Ecto neural progenitor cell (in vitro differentiated cells): ENCODE results near the gene TSPOAP1.
A peak's percentile ranks its signal among the peaks of the same experiment; 100 is the strongest.
"Not testable (repeated sequence)": the region's sequence is repeated elsewhere in the genome, so short reads cannot be mapped to it uniquely, and the experiment has no call there.

Source experiments
- DNase-seq: peaks from one replicate; pipeline ENCODE4 v3.0.0-alpha.2; 2018; ENCODE audit warnings: low spot score

The TSPOAP1 gene

DNA sequence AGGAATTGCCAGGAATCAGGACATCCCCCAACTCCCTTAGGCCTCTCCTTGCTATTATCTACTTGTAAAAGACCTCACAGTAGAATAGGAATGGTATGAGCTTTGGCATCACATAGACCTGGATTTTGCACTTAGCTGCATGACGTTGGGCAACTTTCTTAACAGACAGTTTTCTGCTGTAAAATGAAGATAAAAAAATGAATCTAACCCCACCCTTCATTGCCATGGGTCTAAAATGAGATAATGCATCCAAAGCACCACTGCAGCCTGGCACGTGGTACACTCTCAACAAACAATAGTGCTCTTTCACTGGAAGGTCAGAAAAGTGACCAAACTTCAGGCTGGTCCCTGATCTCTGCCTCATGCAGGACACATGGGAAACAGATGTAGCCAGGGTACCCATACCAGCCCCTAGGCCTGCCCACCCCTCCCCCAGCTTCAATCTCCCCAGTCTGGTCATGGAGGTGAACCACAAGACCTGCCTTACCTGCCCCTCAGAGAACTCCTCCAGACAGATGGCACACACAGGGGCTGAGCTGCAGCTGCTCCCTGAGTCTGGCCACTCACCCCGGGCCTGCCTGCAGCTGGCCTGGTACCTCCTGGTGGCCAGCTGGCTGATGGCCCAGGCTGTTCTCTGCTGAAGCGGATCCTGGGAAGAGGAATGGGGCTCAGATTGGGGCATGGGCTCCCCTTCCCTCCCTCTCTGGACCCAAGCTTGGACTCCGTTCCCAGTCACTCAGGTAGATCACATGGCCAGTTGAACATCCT is 31.9 kb upstream of the TSPOAP1 start:
- no peak for DNase-seq

DNA sequence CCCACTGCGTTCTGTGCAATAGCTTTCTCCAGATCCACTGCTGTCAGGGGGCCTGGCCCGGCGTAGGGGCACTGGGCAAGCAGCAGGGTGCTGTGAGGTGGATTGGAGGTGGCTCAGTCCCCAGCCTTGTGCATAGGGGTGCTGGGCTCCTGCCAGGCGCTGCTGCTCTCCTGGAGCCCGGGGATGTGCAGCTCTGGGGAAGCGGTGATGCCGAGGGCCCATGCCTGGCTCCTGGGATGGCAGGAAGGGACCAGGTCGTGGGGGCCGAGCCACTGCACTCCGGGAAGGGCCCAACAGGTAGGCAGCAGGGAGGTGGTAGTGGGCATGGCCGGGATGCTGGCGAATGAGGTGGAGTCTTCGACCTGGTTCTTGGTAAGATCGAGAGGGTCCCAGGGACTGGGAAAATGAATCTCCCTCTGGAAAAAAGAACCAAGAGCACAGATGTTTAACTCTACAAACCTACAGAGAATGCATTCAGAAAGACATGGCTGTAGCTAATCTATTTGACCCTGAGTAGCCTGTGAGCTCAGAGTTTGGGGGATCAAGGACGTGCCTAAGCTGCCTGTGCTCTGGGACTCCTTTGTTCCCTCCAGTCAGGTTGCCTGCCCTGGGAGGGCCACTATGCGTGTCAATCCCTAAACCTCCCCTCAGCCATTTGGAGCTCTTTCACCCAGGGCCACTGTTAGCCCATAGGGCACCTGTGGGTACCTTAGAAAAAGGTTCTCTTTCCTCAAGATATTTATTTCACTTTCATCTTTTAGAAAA is 30.0 kb upstream of the TSPOAP1 start:
- DNase-seq: no peak

DNA sequence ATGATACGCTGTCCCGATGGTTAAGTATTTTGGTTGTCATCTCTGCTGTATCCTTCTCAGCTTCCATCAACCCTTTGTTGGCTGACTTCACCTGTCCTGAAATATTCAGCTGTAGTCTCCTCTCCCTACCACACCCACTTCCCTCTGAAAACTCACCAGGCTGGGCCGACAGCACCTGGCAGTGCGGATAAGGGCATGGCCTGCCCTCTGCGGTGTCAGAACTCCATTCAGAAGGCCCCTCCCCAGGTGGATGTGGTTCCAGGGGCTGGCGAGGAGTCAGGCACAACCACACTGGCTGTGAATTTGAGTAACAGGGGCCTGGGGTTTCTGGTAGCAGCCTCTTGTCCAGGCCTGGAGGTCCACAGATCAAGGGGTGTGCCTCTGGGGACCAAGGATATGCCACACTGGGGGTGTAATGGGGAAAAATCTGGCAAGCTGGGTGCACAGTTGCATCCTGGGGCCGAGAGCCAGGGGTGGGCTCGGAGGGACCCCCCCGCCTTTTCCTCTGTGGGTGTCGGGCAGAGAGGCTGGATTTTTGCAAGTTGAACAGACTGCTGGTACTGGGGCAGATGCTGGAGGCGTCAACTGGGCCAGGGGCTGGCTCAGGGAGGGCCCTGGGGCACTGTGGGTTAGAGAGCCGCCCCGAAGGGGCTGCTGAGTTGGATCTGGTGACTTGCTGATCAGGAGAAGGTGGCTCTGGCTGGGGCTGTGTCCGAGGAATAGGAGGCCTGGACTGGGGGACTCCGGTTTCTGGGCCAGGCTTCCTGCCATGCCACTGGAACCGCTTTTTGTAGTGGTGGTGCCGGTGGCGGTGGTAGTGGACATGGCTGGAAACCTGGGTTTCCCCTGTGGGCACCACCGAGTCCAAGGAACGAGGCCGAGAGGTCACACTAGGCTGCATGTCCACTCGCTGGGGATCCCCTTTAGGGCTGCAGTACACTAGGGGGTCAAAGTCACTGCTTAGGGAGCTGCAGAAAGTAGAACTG is 29.0 kb upstream of the TSPOAP1 start:
- no peak for DNase-seq

GRCh38 chr17:58356231-58356630 is 27.6 kb upstream of the TSPOAP1 start:
- no peak for DNase-seq

DNA sequence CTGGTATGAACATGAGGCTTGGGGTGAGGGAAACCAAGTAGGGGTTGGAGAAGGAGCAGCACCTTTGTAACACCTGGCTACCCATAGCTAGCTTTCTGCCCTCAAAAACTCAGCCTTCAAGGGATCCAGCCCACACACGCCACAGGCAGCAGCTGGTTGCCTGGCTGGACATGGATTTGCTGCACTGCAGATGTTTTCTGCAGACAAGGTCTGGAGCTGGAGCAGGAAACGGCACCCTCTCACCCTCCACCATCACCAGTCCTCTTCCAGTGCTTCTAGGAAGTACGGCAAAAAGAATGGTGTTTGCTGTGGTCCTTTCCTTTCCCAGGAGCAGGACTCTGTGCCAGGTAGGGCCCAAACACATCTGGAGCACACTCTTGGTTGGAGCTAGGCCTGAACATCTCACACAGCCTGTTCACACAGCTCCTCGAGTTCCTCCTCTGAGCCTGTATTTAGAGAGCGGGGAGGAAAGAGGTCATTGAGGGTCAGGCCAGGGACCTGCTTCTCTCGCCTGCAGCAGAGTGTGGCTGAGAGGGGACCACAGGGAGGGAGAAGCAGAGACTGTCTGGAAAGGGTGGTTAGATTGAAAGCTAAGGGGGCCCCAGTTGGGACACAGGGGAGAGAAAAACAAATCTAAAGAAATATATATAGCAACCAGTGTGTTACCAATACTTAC is 26.1 kb upstream of the TSPOAP1 start:
- DNase-seq: no peak

GRCh38 chr17:58353389-58353825 is 24.8 kb upstream of the TSPOAP1 start:
- no peak for DNase-seq

GRCh38 chr17:58352596-58353388 is 24.2 kb upstream of the TSPOAP1 start:
- DNase-seq: no peak

DNA sequence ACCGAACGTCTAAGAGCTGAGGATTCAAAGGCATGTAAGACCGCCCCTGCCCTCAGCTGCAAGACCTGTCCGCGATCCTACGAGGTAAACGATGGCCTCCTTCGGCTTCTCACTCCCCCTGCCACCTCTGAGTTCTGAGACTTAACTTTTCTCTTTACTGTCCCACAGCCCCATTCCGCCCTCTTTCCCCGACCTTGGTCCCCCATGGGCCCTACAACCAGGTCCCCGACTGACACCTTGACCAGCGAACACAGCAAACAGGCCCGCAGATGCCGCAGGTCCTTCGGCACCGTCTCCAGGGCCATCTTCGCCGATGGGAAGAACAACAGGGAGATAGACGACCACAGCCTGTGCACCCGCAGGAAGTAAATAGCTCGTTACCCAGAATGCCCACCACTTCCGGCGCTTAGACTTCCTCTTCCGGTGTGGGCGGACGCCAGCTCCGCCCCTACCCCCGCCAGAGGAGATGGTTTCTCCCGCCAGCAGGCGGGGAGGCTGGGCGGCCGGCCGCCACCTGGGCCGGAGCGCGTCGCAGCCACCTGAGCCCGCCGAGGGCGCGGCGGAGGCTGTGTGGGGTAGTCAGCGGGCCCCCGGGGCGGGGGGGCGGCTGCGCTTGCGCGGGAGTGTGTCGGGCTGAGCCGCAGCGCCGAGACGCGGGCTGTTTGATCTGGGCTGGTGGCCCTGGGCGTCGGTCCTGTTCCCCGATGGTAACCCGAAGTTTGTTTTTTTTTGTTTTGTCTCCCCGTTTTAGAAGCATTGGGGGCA is 23.4 kb upstream of the TSPOAP1 start, which contains the start of gene SUPT4H1:
SUPT4H1 (minus strand) TSS at position 371 of the 765 bp plus-strand sequence; CDS start at position 305, 66 bp downstream.
- peak; percentile 97 for DNase-seq

- no peak for DNase-seq
Measured at GRCh38 chr17:58351182-58351581, 22.6 kb upstream of the TSPOAP1 start.

DNA sequence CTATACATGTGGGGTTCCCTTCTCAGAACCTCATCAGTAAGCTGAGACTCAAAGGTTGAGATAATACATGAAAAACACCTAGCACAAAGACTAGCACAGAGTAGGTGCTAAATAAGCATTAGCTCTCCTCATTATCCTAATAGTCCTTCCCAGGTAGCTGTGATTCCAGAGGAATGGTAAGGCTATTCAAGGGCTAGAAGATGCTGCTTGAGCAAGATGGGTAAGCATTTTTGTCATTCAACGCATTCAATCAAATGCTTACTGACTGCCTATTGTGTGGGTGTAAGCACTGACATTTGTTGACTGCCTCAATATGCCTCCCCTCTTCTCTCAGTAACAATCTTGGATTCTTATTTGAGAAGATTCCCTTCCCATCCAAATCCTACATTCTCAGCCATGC is 19.4 kb upstream of the TSPOAP1 start:
- DNase-seq: no peak

- DNase-seq: no peak
Measured at GRCh38 chr17:58345500-58345899, 16.9 kb upstream of the TSPOAP1 start.

- DNase-seq: no peak
Measured at GRCh38 chr17:58344791-58345157, 16.2 kb upstream of the TSPOAP1 start.

DNA sequence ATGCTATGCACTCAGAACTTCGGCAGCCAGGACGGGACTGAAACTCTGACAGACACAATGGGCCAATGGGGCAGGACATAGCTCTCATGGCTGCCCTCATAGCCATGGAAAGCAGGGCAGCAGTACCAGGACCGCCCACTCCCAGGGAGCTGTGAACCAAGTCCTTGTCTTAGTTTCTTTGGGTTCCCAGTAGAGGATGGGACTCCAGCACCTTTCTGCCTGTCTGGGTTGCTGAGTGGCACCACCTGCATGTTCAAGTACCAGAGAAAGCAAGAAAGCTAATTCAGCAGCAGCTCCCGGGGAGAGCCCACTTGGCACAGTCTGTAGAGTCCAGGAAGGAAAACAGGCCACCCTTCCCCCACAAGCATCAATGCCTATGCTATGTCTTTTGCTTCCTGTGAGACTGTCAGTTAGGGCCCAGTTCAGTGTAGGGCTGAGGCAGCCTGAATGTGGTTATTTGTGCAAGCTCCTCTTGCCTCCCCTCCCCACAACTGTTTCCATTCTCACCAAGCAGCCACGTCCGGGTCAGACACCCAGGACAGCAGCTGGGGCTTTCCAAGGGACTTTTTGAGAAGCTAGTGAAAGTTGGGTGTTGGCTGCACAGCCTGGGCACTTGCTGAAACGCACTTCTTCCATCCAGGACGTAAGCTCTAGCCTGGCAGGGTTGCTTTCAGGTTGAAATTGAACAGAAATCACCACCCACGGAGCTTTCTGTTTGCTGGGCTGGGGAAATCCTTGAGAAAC is 15.6 kb upstream of the TSPOAP1 start:
- DNase-seq: no peak

DNA sequence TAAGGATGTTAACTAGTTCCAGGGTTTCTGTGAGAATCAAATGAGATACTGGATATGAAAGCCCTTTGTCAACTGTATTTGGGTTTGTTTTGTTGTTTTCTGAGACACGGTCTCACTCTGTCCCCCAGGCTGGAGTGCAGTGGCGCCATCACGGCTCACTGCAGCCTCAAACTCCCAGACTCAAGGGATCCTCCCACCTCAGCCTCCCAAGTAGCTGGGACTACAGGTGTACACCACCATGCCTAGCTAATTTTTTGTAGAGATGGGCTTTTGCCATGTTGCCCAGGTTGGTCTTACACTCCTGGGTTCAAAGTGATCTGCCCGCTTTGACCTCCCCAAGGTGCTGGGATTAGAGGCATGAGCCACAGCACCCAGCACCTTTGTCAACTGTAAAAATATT is 14.5 kb upstream of the TSPOAP1 start:
- DNase-seq: no peak

GRCh38 chr17:58341861-58342475 is 13.4 kb upstream of the TSPOAP1 start:
- DNase-seq: no peak

DNA sequence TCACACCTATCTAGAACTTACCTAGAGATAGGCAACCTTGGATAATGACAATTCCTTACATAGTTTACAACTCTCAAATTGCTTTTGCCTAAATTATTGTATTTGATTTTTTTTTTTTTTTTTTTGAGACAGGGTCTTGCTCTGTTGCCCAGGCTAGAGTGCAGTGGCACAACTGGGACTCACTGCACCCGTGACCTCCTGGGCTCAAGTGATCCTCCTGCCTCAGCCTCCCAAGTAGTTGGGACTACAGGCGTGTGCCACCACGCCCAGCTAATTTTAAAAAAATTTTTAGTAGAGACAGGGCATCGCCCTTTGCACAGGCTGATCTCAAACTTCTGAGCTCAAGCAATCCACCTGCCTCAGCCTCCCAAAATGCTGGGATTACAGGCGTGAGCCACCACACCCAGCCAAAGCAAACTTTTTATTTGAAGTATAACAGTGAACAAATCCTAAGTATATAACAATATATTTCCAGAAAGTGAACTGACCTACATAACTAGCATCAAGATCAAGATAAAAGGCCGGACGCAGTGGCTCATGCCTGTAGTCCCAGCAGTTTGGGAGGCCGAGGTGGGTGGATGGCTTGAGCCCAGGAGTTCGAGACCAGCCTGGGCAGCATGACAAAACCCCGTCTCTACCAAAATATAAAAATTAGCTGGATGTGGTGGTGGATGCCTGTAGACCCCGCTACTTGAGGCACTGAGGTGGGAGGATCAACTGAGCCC is 12.7 kb upstream of the TSPOAP1 start:
- not testable (repeated sequence) for DNase-seq

GRCh38 chr17:58340405-58340876 is 11.8 kb upstream of the TSPOAP1 start:
- DNase-seq: no peak
